NCI-H526 treated with DMSO at 0.1 percent for 48 hours (cell line): ENCODE results near the gene GRK5.

ENCODE experiments used
- DNase-seq: peaks from one replicate; lab custom pipeline; 2025; lab: John Stamatoyannopoulos, UW

GRK5 gene

DNA sequence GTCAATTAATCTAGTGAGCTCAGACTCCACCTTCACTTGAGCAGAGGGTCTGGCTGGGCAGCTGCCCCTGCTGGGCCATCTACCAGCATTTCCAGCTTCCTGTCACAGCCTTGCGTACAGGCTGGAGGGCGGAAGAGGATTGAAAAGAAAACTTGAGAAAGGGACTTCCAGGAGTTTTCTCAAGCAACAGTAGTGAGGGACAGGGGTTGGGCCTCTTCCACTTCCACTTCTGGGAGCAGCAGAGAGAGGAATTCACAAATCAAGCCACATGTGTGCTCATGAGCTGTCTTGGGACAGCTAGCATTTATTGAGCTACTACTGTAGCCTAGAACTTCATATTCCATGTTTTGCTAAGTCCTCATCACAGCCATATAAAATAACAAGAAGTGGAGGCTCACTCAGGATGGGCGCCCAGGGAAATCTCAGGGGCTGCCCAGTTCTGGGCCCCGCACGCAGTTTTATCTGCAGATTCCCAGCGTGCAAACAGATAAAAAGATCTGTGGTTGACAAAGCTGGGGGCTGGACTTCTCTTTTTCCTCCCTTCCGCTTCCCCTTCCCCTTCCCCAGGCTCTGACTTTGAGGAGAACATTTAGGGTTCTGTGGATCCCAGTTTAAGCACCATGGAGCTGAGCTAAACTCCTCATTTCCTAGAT is 199.4 kb downstream of the GRK5 start:
- no peak for DNase-seq

DNA sequence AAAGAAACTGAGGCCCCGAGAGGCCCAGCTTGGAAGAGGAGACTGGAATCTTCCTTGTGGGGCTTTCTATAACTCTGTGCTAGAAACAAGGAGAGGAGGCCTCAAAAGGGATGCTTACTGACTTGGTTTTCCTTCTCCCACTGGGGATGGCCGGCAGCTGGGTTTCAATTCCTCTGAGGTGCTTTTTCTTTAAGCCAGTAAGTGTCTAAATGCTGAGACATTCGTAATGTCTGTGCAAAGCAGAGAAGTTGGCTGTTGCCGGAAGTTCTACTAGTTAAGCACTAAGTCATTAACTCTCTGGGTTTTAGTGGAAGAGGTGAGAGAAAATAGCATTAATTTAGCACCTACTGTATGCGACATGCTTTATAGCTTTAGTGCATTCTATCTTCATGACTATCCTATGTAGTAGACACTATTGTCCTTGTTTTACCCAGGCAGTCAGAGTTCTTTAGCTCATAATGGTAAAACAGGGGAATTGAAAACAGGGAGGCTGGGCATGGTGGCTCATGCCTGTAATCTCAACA is 199.9 kb downstream of the GRK5 start:
- no peak for DNase-seq

DNA sequence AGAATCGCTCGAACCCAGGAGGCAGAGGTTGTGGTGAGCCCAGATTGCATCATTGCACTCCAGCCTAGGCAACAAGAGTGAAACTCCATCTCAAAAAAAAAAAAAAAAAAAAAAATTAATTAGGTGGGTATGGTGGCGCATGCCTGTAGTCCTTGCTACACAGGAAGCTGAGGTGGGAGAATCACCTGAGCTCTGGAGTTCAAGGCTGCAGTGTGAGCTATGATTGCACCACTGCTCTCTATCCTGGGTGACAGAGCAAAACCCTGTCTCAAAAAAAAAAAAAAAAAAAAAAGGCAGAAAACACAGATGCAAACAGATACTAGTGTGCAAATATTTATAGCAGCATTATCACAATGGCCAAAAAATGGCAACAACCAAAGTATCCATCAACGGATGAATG is 200.7 kb downstream of the GRK5 start:
- no peak for DNase-seq

DNA sequence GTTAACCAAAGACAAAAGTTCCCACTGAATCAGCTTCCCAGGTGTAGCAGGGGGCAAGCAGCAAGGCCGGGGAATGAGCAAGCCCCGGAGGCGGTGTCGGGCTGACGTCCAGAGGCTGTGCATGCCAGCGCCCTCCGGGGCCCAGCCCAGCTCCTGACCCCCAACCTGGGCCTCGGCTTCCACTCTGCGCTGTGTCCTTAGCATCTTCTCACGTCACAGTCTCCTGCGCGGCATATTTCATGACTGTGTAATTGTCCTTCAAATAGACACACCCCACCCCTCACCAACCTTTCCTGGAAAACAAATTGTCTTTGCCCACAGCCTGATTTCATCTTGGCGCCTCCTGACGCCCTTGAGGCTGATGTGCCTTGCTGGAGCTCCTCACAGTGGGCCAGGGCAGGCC is 201.6 kb downstream of the GRK5 start:
- no peak for DNase-seq

DNA sequence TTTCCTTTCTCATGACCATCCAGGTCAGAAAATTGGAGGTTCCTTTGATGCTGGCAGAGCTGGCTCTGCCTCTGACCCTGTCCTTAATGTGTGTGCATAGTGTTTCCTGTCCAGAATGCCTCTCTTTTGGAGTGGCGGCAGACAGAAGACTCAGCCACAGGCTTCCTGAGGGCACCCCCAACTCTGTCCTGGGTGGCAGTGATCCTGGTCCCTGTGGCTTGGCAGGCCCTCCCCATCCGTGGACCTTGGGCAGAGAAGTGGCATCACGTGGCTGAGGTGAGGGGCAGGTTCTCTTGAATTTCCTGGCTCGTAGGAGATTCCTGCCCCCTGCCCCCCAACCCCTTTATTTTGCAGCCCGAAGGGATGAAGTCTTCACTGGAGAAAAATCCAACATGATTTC is 202.0 kb downstream of the GRK5 start:
- no peak for DNase-seq

DNA sequence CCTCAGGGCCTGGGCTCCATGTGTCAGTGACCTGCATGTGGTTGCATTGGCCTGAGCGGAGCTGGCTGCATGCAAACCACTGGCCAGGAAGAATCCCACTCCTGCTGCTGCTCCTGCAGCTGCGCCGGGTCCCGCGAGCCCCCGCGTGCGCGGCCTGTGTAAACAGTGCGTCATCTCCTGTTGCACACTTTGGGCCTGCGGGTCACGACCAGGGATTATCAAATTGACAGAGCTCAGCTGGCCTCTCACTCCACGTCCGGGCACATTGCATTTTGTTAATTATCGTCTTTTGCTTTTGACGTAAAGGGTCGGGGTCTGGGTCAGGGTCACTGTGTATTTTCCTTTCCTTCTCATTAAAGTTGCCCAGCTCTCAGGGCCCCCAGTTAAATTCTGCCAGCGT is 202.5 kb downstream of the GRK5 start:
- DNase-seq: no peak

DNA sequence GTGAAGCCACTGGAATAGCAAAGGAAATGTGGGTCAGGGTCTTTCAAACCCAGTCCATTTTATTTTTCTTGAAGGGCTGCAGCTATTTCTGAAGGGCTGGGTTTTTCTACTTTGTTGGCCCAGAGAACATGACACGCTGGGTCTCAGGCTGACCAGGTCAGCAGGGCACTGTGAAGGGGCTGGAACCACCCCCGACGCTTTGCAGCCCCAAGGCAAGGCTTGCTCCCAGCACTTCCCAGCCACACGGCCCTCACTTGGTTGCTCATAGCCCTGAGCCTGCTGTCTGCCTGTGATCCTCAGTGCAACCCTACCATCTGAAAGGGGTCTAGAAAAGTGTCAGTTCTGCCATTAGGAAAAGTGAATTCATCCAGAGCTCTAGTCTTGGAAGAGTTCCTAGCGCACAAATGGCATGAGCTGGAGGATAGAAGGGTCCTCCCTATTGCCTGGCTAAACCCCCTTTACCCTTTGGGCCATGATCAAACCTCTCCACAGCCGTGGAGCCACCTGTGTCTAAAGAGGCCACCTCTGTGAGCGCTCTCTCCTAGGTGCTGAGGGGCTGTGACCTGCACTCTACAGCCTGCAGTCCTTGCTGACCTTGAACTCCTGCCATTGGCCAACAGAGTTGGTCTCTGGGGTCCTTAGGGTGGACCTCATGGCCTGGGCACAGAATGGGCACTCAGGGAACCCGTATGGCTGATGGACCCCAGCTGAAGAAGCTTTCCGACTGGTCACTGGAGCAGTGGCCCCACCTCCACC is 203.2 kb downstream of the GRK5 start:
- no peak for DNase-seq

DNA sequence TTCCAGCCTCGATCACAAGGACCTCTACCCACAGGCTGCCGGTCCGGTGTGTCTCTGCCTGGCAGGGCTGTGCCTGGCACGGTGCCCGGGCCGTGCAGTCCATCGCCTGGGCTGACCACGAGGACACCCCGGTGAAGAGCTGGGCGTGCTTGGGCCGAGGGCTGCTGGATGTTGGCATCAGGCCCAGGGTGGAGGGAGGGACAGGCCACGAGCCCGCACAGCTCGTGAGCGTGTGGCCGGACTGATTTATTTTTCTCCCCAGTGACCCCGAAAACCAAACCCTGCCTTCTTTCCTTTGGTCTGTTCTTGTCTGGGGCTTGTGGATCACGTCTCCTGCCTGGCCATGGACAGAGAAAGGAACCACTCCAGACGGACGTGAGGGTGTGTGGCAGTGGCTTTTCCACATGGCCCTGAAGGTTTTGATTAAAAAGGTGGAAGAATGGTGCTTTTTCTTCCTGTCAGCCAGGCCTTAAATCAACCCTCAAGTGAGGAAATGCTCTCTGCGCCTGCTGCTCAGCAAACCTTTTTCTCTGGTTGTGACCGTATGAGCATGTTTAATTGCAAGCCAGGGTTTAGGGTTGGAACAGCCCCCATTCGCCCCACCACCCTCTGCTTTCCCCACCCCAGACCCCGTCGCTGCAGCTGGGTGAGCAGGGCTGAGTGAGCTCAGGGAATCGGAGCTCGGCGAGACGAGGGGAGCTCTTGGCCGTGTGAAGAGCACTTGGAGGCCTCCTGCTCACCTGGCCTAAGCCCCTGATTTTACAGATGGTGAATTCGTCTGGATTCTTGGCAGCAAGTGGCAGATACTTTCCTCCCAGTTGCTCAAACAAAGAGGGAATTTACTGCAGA is 205.1 kb downstream of the GRK5 start:
- no peak for DNase-seq

DNA sequence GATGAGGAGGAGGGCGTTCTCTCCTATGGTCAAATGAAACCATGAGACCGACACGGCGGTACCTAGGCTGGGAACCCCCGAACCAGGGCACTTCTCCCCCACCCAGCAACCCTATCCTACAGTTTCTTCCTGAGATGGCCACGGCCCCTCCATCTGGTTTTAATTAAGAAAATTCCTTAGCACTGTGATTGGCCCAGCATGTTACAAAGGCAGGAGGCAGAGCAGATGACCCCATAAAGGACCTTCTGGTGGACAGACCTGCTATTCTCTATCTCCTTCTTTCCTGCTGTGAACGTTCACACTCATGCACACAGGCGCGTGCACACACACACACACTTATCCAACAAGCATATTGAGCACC is 205.7 kb downstream of the GRK5 start:
- DNase-seq: no peak

DNA sequence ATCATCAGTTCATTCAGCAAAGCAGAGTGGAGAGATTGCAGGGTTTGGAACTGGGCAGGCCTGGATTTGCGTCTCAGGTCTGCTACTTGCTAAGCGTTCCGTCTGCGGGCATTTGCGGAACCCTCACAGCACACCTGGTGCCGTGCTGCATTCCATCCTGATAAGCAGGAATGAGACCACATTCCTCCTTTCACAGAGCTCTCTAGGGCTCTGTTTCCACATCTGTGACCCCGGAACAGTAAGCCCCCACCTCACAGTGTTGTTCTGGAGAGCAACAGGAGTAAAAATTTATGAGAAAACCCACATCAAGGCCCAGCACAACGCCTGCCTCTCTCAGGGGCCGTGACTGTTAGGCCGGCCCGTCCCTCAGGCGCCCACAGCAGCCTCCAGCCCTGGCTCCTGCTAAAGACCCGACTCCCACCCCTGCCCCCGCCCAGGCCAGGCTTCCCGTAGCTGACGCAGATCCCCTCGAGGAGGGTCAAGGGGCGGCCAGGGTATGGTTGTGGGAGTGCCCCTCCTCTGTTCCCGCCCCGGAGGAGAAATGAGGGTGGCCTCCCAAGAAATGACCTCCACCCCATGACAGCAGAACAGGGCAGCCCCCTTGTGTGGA is 206.2 kb downstream of the GRK5 start:
- no peak for DNase-seq

DNA sequence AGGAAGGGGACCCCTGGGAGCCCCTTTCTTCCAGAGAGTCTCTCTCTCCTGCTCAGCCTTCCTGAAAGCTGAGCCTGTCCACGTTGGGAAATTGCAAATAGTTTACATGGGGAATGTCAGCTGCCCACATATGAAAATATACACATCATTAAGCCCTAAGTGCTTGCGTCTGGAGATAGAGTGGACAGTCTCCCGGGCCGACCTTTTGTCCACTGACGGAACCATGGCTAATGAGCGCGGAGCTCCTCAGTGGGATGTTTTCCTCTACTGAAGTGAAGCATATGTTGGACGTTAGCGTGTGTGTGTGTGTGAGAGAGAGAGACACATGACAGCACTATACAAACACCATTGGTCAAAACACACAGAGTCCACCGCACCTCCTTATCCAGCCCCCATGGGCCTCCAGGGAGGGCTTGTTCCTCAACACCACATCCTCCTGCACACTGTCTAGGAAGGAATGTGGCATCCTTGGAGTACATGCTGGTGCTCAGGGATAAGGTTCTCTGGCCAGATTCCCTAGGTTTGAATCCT is 206.8 kb downstream of the GRK5 start:
- DNase-seq: no peak

DNA sequence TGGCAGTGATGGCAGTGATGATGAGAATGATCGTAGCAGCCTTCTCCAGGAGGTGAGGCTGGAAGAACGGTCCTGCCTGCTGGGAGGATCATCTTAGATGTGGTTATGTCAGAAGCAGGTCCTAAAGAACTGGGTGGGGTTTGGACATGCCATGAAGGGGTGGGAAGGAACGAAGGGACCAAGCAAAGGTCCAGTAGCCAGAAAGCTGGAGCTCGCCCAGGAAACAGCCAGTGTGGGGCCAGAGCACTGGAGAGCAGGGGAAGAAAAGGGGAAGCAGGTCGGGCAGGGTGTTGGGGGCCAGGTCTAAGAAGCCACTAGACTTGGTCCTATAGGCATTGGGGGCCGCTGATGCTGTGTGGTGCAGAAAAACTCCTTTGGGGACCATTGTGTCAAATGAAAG is 207.8 kb downstream of the GRK5 start:
- DNase-seq: no peak

DNA sequence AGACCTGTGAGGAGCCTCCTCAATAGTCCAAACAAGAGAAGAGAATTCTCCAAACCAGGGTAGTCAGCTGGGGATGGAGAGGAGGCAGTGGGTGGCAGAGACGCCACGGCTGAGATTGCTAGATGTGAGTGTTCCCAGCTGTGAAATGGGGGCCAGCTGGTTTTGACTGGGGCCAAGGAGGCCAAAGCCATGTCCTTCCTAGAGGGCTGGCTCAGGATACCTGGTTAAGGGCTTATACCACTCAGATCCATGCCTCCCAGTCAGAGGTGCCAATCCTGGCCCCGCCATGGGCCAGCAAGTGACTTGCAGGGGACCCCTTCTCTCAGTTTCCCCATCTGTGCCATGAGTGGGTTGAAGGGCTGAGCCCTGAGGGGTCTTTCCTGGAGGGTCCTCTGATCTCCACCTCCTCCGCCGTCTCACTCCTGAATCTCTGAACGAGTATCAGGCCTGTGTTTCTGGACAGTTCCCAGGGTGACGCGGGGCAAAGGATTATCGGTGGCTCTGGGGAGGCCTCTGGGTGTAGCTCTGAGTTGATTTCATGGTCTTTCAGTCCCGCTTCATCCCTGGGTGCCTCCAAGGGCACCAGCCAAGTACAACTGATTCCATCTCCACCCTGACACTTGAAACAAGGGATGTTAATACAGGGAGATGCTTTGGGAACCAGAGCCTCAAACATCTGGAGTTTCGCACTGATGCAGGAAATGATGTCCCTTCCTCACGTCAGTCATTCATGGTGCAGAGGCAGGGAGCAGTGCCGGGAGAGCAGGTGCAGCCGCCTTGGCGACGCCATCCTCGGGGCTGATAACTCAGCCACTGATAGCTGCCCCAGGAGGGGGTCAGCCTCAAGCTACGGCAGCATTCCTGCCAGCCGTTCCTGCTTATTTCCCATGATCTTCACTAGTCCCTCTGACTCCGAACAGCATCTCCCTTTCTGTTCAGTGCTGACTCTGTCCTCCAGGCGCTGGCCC is 208.4 kb downstream of the GRK5 start:
- no peak for DNase-seq

DNA sequence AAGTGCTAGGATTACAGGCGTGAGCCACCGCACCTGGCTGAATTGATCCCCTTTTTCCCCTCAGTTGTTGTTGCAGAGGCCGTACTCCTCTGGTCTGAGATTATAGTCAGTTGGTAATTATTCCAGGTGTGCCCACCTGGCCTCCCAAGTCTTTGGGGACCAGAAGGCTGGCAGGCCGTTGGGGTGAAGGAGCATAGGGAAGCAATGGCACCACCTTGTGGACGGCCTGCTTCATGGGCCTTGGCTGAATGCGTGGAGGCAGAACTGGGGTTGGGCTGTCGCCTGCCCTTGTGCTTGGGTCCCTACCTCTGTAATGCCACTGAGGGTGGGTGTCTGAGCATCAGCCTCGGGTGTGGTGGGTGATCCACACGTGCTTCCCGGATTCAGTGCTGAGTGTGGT is 209.5 kb downstream of the GRK5 start:
- peak; percentile 2 for DNase-seq

DNA sequence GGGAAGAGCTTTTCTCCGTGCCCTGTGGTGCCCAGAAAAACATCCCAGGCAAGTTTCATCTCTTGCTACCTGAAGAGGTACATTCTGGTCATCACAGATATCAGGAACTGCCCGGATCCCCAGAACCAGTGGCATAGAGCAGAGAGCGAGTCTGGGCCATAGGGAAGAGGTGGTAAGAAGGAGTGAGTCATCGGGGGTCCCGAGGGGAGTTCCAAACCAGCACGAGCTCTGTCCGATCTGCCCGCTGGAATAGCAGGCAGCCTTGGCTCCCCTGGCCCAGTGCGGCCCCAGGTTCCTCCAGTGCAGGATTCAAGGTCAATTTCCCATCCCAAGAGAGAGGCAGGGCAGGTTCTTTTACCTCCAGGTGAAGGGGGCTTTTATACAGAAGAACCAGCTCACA is 210.5 kb downstream of the GRK5 start:
- DNase-seq: no peak

DNA sequence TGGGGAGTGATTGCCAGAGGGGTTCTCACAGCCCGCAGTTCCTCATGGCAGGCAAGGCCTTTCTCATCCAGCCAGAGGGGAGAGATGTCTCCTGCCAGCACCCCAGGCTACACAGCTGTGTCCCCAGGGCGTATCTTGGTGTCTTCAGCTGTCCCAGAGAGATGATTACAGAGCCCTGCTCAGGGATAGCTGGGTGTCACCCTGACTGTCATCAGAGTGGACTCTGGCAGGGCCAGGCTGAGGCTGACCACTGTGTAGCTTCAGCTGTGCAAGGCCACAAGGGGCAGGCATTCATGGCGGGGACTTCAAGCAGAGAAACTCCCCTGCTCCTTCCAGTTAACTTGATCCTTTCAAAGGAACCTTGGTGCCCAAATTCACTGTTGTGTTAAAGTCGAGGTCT is 211.0 kb downstream of the GRK5 start:
- DNase-seq: no peak

DNA sequence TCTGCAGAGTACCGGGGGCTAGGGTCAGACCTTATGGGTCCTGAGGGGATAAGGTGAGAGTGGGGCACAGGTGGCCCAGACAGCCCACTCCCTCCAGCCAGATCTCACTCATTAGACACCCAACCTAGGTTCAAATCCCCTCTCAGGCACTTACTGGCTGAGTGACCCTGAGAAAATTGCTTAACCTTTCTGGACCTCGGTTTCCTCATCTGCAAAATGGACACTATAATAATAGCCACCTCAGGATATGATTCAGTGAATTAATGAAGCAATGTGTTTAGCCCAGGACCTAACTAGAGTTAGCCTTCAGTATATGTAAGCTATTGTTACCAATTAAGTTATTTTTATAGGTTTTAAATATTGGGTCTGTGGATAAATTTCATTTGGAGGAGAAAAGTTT is 212.6 kb downstream of the GRK5 start:
- no peak for DNase-seq

DNA sequence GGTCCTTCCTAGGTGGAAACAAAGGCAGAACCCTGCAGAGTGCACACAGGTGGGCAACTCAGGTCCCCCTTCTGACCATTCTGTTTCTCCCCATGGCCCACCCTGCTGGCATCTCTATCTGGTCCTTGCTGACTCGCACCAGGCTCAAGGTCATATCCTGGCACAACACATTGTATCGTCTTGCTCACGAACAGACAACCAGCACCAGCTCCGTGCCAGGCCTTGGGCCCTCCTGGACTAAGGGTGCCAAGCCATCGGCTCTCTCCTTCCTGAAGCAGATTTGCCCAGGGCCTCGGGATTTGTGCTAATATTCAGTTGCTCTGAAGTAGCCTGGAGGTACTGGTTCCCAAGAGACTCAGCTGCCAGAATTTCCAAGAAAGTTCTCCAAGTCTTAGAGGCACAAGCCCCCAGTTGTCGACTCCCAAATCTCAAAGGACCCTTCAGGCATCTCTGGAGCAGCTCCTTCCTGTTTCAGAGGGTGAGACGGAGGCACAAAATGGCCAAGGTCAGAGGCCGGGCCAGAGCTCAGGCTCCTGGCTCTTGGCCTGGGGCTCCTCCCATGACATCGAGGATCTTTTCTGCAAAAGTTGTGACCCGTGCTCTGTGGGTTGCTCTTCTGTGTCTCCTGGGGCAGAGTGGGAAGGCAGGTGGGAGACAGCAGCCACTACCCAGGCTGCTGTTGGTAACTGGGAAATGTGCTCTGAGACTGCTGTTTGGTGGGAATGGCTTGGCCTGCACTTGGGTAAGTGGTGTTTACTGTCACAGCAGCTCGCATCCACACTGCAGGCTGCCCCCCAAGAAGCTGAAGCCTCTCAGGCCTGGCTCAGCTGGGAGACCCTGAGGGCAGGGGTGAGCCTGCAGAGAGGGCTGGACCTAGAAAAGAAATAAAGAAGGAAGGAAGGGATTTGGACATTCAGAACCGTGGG is 213.8 kb downstream of the GRK5 start:
- no peak for DNase-seq

DNA sequence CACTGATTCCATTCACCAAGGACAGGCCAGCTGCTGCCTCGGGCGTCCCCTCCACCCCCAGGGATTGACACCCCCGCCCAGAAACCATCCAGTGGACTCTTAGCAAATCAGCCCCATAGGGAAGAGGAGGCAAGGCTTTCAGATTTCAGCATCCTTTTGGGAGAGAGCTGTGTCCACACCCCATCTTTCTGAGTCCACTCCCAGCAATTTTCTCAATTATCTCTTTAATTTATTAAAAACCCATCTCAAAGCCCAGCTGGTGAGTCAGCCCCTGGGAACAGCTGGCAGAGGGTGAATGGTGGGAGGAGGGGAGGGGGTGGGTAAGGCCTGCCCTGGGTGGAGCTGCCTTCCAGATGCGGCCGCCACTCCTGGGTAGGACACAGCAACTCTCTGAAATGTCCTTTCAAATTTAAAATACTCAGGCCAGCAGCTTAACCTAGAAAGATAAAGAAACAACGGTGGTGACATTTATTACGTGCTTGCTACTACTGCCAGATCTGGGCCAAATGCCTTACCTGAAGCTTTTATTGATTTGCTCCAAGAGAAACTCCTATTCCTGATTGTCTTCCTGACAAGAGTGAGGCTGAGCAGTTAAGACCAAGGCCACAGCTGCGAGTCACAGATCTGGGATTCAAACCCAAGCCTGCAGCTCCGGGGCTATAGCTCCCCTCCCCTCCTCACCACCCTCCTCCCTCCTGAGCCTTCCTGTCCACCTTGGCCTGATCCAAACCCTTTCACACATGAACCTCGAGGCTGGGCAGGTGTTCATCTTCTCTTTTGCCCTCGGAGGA is 214.7 kb downstream of the GRK5 start:
- no peak for DNase-seq
